Measurements from ENCODE around the gene LTN1.
"Not testable (repeated sequence)": the region's sequence is repeated elsewhere in the genome, so short reads cannot be mapped to it uniquely, and the experiment has no call there.

The LTN1 gene

GRCh38 chr21:28986677-28987076 is 6.0 kb downstream of the LTN1 start:
- DNase-seq = no peak

GRCh38 chr21:28982637-28983036 is 10.0 kb downstream of the LTN1 start:
- DNase-seq = no peak

DNA sequence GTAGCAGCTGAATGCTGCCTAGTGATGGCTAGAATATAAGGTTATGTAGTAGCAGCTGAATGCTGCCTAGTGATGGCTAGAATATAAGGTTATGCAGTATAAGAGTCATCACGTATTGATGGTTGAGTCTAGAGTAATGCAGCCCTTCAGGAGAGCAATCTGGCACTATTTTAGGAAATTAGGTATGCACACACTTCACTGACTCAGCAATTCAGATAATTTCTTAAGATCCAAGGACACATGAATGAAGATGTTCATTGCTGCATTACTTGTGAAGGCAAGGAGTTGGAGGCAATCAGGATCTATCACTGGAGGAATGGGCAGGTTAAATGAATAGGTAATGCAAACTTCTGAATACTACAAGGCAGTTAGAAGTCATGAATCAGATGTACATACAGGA is 13.6 kb downstream of the LTN1 start:
- DNase-seq = no peak

- no peak for DNase-seq
These were observed 17.3 kb downstream of the LTN1 start for GRCh38 chr21:28975397-28975796.

- no peak for DNase-seq
These were observed 18.0 kb downstream of the LTN1 start for GRCh38 chr21:28974531-28975227.

DNA sequence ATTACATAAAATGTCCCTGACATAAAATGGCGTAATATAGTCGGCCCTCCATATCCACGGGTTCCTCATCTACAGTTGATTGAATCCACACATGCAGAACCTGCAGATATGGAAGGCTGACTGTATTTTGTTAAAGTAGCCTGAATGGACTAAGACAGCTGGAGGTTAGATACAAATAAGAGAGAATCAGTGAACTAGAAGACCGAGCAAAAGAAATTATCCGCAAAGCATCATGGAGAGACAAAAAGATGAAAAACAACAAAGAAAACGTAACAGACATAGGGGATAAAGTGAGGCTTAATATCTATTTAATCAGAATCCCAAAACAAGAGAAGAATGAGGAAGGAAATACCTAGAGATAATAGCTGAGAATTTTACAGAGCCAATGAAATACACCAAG is 20.3 kb downstream of the LTN1 start:
- DNase-seq = no peak

- DNase-seq = no peak
These were observed 21.5 kb downstream of the LTN1 start for GRCh38 chr21:28971171-28971570.

GRCh38 chr21:28963831-28964230 is 28.8 kb downstream of the LTN1 start:
- DNase-seq = no peak

- DNase-seq = no peak
These were observed 30.2 kb downstream of the LTN1 start for GRCh38 chr21:28962465-28962864.

DNA sequence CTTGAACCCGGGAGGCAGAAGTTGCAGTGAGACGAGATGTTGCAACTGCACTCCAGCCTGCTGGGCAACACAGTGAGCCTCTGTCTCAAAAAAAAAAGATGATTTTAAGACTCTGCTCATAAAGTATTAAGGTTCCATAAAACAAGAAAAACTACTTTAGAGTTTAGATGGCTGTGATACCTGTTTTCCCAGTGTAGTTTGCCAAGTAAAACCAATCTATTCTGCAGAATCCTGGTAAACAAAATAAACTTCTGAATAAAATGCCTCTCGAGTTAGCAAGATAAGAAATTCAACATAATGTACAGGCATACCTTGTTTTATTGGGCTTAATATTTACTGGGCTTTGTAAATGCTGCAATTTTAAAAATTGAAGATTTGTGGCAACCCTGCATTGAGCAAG is 30.8 kb downstream of the LTN1 start:
- DNase-seq = no peak

GRCh38 chr21:28960245-28960644 is 32.4 kb downstream of the LTN1 start:
- no peak for DNase-seq

DNA sequence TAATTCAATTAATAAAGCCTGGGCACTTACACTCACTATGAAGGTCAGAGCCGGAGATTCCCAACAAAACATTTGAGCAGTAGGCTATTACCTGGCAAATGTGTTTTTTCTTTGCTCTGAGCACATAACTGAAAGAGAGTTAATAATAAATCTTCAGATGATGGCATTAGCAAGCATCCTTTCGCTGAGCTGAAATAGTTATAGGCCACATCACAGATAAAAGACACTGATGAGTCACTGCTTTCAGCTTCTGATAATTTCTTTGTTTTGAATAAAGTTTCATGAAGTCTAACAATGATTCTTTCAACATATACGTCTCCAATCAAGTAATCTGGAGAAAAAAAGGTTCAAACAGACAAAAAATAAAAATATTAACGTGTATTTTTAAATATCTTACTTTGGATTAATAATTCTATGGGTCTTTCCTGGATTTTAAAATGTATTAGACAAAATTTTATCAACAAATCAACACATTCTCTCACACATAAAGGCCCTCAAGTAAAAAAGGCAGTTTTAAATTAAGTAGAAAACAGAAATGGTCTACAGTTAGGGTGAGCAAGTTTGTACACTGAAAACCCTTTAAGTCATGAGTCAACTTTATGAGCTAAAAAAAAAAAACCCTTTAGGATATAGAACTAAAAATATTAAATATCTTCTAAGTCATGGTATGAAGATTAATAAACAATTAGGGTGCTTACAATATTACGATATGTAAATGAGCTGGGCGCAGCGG is 33.1 kb downstream of the LTN1 start:
- DNase-seq = no peak

GRCh38 chr21:28953247-28953646 is 39.4 kb downstream of the LTN1 start:
- no peak for DNase-seq

GRCh38 chr21:28952686-28953085 is 40.0 kb downstream of the LTN1 start:
- DNase-seq = no peak

GRCh38 chr21:28949318-28949717 is 43.4 kb downstream of the LTN1 start:
- DNase-seq = no peak

- no peak for DNase-seq
These were observed 48.4 kb downstream of the LTN1 start for GRCh38 chr21:28944296-28944695.

DNA sequence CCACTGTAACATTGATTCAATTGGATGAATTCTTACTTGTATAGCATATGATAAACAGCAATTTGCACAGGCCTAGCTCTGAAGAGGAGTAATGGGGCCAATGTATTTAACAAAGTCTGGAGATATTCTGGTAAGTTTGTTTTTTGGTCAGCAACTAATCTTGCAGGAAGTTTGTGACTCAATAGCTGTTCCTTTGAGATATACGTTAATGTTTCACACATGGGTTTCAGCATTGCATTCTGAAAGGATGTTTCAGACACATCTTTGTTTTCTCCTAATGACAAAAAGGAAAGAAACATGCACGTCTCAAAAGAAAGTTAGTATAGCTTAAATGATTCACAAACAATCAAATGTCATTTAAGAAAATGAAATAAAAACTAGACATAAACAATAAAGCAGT is 49.0 kb downstream of the LTN1 start:
- no peak for DNase-seq

GRCh38 chr21:28938726-28939125 is 54.0 kb downstream of the LTN1 start:
- no peak for DNase-seq

GRCh38 chr21:28937737-28938136 is 54.9 kb downstream of the LTN1 start:
- DNase-seq = no peak

DNA sequence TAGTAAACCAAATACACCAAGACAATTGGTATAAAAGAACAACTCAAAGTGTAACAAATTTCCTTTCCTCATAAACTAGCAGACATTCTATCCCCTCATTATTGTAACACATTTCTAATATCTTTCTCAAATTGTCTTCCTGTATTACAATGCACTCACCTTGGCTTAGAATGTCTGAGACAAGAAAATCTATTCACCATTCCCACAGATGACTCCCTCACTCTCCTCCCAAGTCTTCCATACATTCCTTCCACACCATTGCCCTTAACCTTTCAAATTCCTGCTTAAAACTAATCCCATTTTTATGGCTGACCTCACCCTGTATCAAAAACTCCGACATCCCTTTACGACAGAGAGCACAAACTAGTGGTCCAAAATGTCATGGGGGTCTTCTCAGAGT is 56.0 kb downstream of the LTN1 start:
- no peak for DNase-seq

GRCh38 chr21:28936036-28936435 is 56.6 kb downstream of the LTN1 start:
- DNase-seq = no peak

- DNase-seq = no peak
These were observed 60.0 kb downstream of the LTN1 start for GRCh38 chr21:28932717-28933116.

GRCh38 chr21:28931708-28932372 is 60.8 kb downstream of the LTN1 start:
- DNase-seq = not testable (repeated sequence)
